HG03108 (cell line): ENCODE measurements around the gene MYCBPAP.
A peak's percentile ranks its signal among the peaks of the same experiment; 100 is the strongest.

Source experiments
- ATAC-seq: cut with Tn5 transposase; IDR thresholded peaks from one replicate; pipeline ENCODE4 v1.9.1; 2021; ENCODE audit warnings: moderate library complexity; ENCODE audit not compliant: unreplicated experiment

The MYCBPAP gene

DNA sequence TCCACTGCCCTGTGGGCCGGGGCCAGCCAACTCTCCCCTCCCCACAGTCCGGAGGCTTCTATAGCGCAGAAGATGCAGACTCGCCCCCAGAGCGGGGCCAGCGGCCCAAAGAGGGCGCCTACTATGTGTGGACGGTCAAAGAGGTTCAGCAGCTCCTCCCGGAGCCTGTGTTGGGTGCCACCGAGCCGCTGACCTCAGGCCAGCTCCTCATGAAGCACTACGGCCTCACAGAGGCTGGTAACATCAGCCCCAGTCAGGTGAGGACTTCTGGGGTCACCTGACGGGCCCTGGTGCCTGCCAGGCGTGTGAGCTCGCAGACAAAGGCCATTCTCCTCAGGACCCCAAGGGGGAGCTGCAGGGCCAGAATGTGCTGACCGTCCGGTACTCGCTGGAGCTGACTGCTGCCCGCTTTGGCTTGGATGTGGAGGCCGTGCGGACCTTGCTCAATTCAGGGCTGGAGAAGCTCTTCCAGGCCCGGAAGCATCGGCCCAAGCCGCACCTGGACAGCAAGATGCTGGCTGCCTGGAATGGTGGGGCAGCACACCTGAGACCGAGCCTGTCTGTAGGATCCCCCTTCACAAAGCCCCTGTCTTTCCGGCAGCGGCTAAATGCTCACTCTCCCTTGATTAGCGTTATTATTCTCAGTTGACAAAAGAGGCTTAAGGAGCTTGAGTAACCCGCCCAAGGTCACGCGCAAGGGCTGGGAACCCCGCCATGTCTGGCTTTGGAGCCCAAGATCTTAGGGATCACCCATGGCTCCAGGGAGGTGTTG lies 42.6 kb downstream of the MYCBPAP start:
- no peak for ATAC-seq

GRCh38 chr17:50551433-50551815 lies 43.2 kb downstream of the MYCBPAP start:
- ATAC-seq = no peak

GRCh38 chr17:50551884-50552283 lies 43.6 kb downstream of the MYCBPAP start:
- ATAC-seq = no peak

- no peak for ATAC-seq
Measured at GRCh38 chr17:50554201-50554600, 46.0 kb downstream of the MYCBPAP start.

GRCh38 chr17:50556803-50557202 lies 48.6 kb downstream of the MYCBPAP start:
- ATAC-seq = no peak

DNA sequence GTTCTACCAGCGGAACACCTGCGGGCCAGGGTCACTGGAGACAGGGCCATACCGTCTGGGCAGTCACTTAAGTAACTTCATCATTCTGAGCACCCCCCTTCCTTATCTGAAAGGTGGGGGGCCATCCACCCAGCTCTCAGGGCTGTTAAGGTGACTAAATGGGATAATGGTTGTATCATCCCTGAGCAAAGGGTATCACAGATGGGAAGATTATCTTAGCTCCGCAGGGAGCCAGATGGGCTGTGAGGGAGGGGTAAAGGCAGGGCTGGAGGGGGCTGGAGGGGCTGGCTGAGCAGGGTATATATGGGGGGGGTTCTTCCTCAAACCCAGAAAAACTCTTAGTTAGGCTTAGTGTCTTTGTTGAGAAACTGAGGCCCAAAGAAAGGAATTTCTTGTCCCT lies 49.4 kb downstream of the MYCBPAP start:
- no peak for ATAC-seq

GRCh38 chr17:50558091-50558490 lies 49.9 kb downstream of the MYCBPAP start:
- no peak for ATAC-seq

- no peak for ATAC-seq
Measured at GRCh38 chr17:50558581-50558940, 50.3 kb downstream of the MYCBPAP start.

DNA sequence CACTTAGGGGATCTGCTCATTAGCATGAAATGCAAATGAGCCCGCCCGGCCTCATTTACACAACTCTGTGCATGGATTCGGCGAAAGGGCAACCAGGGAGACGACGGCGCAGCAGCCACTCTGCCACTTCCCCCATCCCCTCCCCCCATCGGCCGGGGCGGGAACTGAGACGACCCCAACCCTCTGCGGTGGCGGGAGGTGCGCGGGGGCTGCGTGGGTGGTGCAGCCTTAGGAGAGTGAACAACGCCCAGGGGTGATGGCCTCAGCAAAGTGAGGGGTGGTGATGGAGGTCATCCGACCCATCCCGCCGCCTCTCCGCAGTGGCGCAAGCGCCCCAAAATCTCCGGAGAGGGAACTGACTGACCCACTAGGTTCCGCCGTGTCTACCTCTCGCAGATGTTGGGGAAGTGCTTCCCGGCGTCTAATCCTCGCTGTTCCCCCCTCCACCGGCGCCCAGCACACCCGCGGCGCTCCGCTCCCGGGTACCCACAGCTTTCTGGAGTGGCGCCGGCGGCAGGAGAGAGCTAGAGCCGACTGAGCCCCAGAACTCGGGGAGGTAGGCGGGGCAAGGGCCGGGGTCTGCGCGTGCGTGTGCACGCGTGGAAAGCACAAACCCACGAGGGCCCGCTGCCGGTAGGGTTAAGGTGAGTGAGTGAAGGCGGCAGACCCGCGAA lies 50.8 kb downstream of the MYCBPAP start:
- ATAC-seq = no peak

DNA sequence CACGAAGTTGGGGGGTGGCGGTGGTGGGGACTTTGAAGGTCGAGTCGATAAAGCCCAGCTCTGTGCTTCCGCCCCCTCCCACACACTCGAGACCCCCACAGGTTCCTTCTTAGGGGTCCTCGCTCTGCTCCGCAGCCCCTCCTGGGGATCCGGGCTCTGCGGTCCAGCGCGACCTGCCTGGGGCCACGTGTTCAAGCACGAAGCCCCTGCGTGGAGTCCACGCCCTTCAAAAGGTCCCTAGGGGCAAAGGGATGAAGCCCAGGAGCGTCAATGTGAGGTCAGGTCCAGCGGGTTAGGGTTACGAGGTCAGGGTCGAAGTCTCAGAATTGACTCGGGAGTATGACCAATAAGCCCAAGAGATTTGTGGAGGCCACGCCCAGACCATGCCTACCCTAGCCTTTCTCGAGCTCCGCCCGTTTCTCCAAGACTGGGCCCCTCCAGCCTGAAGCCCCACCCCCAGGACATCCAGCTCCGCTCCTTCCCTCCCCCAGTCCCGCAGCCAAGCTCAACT lies 51.5 kb downstream of the MYCBPAP start:
- ATAC-seq = no peak

DNA sequence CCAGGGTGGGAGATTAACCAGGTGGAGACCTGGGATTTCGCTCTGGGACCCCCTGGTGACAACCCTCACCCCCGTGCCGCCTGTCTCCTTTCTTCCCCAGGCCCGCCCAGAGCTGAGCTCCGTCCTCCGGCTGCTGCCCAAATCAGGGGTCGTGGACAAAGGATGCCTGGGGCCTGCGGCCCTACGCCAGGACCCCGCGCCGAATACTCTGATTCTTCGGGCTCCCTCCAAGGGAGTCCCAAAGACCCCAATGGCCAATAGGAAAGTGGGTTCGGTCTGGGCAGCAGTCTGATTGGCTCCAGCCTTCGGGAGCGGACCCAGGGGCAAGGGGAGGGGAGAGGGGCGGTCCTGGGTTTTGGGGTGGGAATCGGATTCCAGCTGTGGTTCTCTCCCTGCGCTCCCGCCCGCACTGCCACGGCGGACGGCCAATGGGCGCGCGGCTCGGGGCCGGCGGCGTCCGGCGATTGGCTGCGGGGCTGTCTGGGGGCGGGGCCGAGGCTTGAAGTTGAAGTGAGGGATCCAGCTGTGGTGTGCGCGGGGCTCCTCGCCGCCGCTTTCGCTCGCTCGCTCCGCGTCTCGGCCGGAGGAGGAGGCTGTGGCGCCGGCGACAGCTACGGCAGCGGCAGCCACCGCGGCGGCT lies 52.1 kb downstream of the MYCBPAP start, which contains the start of gene CACNA1G:
TSS of gene CACNA1G (plus strand) at position 531 of the 640 bp plus-strand sequence. CDS start 745 bp downstream, outside the sequence.
- ATAC-seq = peak; percentile 90

DNA sequence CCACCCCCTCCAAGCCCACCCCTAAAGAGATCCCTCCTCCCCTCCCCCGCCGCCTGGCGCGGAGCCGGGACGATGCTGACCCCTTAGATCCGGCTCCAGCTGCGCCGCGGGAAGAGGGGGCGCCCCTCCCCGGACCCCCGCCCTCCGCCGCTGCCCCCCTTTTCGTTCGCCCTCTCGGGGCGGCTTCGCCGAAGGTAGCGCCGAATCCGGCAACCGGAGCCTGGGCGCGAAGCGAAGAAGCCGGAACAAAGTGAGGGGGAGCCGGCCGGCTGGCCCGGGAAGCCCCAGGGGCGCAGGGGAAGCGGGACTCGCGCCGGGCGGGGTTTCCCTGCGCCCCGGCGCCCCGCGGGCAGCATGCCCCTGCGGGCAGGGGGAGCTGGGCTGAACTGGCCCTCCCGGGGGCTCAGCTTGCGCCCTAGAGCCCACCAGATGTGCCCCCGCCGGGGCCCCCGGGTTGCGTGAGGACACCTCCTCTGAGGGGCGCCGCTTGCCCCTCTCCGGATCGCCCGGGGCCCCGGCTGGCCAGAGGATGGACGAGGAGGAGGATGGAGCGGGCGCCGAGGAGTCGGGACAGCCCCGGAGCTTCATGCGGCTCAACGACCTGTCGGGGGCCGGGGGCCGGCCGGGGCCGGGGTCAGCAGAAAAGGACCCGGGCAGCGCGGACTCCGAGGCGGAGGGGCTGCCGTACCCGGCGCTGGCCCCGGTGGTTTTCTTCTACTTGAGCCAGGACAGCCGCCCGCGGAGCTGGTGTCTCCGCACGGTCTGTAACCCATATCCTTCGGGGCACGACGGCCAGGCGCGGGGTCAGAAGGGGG lies 52.9 kb downstream of the MYCBPAP start:
- ATAC-seq = no peak

DNA sequence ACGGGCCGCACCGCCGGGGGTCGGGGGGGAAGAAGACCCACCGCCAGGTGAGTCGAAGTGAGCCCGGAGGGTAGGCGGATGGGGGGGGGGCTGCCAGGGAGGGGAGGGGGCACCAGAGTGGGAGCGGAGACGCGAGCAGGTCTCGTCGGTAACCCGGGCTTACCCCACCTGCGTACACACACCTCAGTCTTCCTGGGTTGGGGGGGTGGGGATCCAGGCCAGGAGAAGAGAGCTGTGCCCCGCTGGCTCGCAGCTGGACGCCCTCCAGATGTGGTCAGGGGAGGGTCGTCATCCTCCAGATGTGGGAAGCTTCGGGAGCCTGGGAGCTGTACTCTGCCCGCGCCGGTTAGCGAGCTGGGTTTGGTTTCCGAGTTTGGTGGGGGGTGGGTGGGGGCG lies 53.5 kb downstream of the MYCBPAP start:
- no peak for ATAC-seq

- no peak for ATAC-seq
Measured at GRCh38 chr17:50562242-50563091, 54.2 kb downstream of the MYCBPAP start.

- no peak for ATAC-seq
Measured at GRCh38 chr17:50563092-50563511, 54.9 kb downstream of the MYCBPAP start.

GRCh38 chr17:50564916-50565315 lies 56.7 kb downstream of the MYCBPAP start:
- ATAC-seq = no peak

DNA sequence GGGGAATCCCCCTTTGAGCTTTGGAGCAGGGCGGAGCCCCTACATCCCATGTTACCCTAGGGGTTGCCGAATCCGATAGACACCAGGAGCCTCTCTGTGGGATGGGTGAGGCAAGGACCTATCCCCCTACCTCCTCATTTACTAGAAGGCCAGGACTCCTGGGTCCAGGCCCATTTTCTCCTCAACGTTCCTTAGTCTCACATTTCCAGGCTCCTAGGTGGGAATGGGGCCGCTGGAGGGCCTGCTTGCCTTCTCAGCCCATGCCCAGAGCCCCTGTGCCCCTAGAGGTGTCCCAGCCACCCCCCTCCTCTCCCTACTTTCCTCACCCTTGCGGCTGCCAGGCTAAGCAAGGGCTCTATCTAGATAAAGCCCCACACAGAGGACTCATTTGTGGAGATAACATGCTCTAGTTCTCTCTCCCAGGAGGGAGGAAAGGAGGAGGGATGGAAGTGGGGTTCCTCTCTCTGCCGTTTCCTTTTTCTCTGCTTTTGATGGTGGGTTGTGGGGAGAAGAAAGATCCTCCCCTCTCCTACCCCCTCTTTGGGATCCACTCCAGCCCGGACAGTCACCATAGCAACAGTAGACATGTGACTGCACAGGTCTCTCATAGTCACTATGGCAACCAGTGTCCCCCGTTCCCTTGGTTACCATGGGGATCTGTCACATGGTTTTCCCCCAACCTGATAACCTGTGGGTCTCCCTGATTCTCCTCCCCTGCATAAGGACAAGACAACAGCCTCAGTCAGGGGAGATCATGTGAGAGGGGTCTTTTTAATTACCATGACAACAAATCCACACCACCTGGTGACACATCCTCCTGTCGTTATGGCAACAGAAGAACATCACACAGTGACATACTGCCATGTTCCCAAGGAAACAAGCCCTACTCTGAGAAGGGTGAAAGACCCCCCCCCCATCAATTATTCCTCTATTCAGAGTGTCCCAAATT lies 57.4 kb downstream of the MYCBPAP start:
- ATAC-seq = no peak

- no peak for ATAC-seq
Measured at GRCh38 chr17:50566886-50567285, 58.6 kb downstream of the MYCBPAP start.

DNA sequence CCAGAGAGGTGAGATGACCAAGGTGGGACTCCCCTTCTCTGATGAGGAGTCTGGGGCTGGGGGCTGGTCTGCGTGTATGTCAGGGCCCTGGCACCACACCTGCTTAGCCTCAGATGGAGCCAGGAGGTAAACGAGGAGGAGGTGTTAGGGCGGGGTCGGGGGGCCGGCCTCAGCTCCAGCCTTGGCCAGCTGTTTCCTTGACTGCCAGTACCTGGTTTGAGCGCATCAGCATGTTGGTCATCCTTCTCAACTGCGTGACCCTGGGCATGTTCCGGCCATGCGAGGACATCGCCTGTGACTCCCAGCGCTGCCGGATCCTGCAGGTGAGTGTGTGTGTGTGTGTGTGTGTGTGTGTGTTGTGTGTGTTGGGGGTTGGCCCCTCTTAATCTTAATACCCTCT lies 60.4 kb downstream of the MYCBPAP start:
- ATAC-seq = no peak
